Dendritic cell treated with granulocyte-macrophage colony-stimulating factor and Interleukin-4, amounts not matched to agents 40 ng/mL and 50 ng/mL, for 4 days (primary cell): ENCODE measurements around the gene DNAJC24.

Source experiments
- H3K27ac Mint-ChIP-seq: one replicate; pipeline ENCODE4 v1.8.0; 2022; ENCODE audit warnings: mild to moderate bottlenecking, mixed read lengths
- H3K27me3 Mint-ChIP-seq: one replicate; pipeline ENCODE4 v1.8.0; 2022; ENCODE audit warnings: mild to moderate bottlenecking, mixed read lengths
- H3K36me3 Mint-ChIP-seq: one replicate; pipeline ENCODE4 v1.8.0; 2022; ENCODE audit warnings: low read depth, mixed read lengths
- H3K4me1 Mint-ChIP-seq: one replicate; pipeline ENCODE4 v1.8.0; 2022; ENCODE audit warnings: low read depth, mixed read lengths
- H3K4me3 Mint-ChIP-seq: one replicate; pipeline ENCODE4 v1.8.0; 2022; ENCODE audit warnings: mild to moderate bottlenecking, moderate library complexity, mixed read lengths
- H3K9me3 Mint-ChIP-seq: one replicate; pipeline ENCODE4 v1.8.0; 2022; ENCODE audit warnings: mixed read lengths
- intact Hi-C: fragments of 100-400 bp; cut with micrococcal nuclease; formaldehyde crosslinking; loops from one replicate; pipeline ENCODE4 v1.15.0; 2022

Gene DNAJC24

DNA sequence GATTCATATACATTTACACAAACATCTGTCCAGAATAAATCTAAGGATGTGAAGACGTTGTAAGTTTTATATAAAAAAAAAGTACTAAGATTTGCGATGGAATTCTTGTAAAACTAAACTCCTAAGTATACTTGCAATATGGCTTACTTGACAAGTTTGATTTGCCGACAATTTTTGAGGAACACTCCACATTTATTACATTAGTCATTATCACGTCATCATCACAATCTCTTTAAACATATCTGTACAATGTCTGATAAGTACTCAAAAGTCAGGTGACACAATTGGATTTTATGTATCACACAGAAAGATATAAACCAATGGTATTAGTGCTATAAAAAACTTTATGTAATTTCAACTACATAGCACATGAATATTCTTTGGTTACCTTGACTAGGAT is 109.4 kb downstream of the DNAJC24 start:
- Mint-ChIP-seq H3K36me3 (no peaks in the 10 kb centered on the region), H3K4me1 (no peaks in the 10 kb centered on the region), H3K27me3 (no peaks in the 10 kb centered on the region), H3K27ac (no peak overlapping the region), H3K4me3 (no peak overlapping the region), H3K9me3 (no peaks in the 10 kb centered on the region)
- intact Hi-C loops, result no loop called here

DNA sequence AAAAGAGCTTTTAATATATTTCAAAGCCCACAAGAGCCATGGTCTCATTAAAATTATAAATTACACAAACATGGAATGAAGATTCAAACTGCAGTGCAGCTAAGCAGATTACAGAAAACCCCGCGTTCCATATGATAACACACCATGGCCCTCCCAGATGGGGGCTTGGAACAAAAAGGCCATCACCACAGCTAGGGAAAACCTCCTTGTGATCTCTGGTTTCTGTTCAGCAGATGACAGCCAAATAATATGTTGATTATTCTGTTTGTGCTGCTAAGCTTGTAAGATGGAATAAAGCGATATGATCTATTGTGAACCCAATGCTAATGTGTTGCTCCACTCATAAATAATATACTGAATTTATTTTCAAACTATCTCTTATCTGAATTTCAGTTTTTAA is 111.3 kb downstream of the DNAJC24 start:
- no peaks in the 10 kb centered on the region for H3K27me3 Mint-ChIP-seq
- H3K27ac Mint-ChIP-seq, result no peak overlapping the region
- no peaks in the 10 kb centered on the region for H3K4me1 Mint-ChIP-seq
- no peak overlapping the region for H3K4me3 Mint-ChIP-seq
- no peaks in the 10 kb centered on the region for H3K9me3 Mint-ChIP-seq
- H3K36me3 Mint-ChIP-seq, result no peaks in the 10 kb centered on the region
- intact Hi-C loops, result no loop called here
